GM19395 (cell line): Measurements from ENCODE around the gene RPUSD4.

Experiments used
- ATAC-seq: cut with Tn5 transposase; IDR thresholded peaks from one replicate; pipeline ENCODE4 v1.9.1; 2021; ENCODE audit warnings: mild to moderate bottlenecking, moderate library complexity; ENCODE audit not compliant: unreplicated experiment

The RPUSD4 gene

GRCh38 chr11:126185259-126186024 lies 26.0 kb downstream of the RPUSD4 start:
- ATAC-seq = no peak

DNA sequence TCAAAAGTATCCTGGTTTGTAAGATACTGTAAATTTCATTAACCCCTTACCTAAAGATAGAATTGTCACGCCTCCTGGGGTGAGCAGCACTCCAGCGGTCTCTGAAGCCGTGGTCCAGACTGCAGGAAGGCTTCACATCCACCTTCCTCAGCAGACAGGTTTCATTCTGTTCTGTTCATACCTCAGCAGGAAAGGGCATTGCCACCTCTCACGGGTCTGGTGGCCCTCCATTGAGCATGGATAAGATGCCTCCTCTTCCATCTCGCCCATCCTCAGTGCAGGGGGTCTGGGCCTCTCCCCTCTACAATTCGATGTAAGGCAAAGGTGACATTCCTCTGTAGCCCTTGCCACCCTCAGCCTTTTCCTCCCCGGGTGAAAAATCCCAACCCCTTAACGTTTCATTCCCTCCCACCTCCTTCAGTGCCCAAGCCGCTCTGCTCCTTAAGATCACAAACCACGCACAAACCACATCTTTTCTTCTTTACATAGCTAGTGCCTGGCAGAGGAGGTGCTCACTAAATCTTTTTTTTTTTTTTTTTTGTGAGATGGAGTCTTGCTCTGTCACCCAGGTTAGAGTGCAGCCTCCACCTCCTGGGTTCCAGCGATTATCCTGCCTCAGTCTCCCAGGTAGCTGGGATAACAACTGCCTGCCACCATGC lies 28.5 kb downstream of the RPUSD4 start:
- ATAC-seq = no peak

DNA sequence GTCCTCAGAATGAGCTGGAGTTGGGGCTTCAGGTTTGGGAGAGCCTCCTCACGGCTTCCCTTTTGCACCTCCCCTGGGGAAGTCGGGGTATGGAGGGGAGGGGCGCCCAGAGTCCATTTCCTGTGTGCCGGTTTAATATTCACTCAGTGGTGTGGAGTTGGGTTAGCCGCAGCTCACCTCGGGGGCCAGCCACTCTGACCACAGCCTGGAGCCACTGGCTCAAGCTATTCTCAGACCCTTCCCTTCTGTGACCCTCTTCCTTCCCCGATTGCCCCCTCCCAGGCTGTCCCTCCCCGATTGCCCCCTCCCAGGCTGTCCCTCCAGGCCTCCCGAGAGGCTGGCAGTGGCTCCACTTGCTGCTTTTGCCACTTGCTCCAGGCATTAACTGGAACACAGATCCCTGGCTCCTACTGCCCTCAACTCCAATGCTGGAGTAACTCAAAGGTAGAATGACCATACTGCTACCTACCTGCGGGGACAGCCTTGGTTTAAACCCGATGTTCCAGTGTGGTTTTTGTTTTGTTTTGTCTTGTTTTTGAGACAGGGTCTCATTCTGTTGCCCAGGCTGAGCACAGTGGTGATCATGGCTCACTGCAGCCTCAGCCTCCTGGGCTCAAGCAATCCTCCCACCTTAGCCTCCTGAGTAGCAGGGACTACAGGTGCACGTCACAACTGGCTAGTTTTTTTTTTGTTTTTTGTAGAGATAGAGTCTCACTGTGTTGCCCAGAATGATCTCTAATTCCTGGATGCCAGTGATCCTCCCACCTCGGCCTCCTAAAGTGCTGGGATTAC lies 29.3 kb downstream of the RPUSD4 start:
- ATAC-seq = no peak

DNA sequence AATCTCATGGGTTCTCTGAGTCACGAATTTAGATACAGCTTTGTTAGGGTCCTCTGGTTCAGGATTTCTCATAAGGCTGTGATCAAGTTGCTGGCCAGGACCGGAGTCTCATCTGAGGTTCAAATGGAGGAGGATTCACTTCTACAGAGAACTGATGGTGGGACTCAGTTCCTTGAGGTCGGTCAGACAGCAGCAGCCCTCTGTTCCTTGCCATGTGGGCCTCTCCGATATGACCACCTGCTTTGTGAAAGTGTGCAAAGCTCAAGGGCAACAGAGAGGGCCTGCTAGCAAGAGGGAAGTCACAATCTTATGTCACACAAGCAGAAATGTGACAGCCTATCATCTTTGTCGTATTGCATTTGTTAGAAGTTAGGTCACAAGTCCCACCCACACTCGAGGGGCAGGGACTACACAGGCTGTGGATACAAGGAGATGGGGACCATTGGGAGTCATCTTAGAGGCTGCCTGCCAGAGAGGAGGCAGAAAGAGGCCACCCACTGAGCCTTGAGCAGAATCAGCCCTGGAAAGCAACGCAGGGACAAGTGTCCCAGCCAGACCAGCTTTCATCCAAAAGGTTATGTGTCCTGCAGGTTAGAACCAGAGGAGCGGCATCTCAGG lies 34.5 kb downstream of the RPUSD4 start:
- no peak for ATAC-seq

DNA sequence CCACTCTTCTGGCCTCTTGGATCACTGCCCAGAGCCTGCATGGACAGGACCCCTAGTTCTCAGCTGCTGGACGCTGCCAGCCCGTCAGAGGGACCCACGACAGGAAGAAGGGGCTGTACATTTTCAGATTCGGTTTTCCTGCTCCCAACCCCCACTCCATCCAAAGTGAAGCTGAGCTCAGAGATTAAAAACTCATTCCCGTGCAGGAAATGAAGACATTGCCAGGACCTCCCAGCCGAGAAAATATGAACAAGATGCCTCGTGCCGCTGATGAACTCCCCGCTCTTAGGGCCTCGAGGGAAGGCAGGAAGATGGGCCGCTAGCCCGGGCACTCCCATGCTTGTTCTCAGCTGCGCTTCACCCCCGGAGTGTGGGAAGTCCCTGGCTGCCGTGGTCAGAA lies 36.1 kb downstream of the RPUSD4 start:
- no peak for ATAC-seq

- no peak for ATAC-seq
Observed at GRCh38 chr11:126174816-126175215, 36.6 kb downstream of the RPUSD4 start.

GRCh38 chr11:126173257-126173656 lies 38.2 kb downstream of the RPUSD4 start:
- no peak for ATAC-seq

DNA sequence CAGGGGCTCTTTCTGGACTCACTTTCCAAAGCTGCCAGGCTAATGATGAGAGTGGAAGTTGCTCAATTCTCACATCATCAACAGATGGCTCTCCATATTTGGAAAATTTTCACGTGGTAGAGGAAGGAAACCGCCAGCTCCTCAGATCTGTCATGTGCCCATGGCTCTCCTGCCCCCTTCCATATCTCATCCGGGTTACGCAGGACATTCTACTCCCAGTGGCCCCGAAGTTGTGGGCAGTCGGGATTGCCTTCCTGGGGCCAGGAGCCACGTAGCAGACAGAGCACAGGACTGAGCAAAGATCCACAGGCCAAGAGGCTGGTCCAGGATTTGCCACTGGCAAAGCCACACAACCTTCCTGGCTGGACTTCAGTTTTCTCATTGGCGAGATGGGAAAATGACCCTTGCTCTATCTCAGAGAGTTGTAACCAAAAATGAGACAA lies 38.8 kb downstream of the RPUSD4 start:
- no peak for ATAC-seq

GRCh38 chr11:126169291-126169690 lies 42.2 kb downstream of the RPUSD4 start:
- ATAC-seq = no peak

- no peak for ATAC-seq
Observed at GRCh38 chr11:126167488-126167887, 44.0 kb downstream of the RPUSD4 start.

DNA sequence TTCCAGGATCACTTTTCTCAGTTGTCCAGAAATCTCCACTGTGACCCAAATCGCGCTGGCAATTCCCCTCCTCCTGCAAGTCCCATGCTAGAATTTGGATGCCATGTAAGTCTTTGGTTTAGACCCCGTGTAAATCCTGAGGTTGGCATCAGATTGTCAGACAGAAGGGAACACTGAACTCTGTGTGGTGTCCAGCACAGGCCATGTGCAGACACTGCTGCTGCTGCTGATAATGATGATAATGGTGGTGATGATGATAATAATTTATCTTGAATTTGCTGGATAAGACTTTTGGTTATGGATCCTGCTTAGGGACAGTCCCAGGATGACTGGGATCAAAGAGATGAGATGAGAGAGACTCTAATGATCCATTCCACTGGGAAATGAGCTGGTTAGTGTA lies 45.0 kb downstream of the RPUSD4 start:
- ATAC-seq = no peak

DNA sequence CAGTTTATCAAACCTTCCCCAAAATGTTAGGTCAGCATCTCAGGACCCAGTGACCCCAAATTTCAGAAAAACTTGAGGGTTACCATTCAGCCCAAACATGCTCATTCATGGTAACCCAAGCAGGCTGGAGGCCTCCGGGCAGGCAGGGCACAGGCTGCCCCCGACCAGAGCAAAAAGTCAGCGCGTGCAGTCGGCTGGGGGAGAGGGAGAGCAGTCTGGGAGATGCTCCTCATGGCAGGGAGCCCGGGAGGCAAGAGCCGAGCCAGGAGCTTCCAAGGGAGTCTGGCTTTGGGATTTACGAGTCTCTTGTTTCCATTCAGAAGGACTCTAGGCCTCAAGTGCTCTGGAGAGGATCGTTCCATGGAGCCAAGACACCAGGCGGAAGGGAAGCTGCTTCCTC lies 45.7 kb downstream of the RPUSD4 start:
- no peak for ATAC-seq

DNA sequence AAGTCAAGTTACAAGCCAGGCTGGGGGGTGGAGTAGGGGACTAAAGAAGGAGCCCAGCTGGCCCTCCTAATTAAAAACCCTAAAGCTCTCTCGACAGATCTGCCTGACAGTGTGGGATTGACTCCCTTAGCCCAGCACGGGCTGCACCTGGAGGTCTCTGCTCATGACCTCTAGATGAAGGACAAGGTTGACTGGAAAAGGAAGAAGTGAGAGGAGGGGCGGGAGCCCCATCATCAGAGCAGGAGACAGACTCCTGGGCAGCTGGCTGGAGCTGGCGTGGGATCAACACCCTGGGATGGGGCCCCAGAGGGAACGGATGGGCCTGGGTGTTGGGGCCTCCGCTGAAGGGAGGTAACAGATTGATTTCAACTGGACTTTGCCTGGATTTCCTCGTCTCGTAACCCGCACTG lies 46.1 kb downstream of the RPUSD4 start:
- ATAC-seq = no peak

GRCh38 chr11:126164781-126165180 lies 46.7 kb downstream of the RPUSD4 start:
- ATAC-seq = no peak

DNA sequence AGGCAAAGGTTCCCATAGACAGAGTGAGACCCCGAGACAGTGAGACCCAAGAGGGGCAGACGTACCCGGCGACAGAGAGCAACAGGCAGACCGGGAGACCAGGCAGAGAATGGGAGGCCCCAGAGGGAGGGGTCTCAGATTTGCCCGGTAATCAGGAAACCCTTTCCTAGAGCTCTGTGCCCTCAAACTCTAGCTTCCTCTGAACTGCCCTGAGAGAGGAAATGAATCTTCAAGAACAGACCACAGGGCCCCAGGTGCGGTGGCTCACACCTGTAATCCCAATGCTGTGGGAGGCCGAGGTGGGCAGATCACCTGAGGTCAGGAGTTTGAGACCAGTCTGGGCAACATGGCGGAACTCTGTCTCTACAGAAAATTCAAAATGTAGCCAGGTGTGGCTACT lies 47.7 kb downstream of the RPUSD4 start:
- ATAC-seq = no peak

GRCh38 chr11:126163074-126163700 lies 48.3 kb downstream of the RPUSD4 start:
- no peak for ATAC-seq

GRCh38 chr11:126162306-126163030 lies 49.0 kb downstream of the RPUSD4 start:
- ATAC-seq = no peak

DNA sequence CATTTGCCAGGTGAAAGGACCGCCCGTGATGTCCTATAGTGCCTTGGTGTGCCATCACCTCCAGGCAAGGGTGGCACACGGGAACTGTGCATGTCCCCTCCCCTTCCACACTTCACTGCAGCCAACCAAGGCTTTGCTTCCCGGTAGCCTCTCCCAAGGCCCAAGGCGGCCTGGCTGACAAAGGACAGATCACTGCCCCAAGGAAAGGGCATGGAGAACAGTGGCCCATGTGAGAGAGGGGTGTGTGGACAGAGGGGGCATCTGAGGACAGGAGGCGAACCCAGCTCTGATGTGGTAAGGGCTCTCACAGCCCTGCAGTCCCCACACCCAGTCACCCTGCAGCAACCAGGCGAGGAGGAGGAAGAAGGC lies 50.4 kb downstream of the RPUSD4 start:
- no peak for ATAC-seq

- ATAC-seq = no peak
Observed at GRCh38 chr11:126160345-126161022, 51.0 kb downstream of the RPUSD4 start.
